ENCODE results near the gene HFE.

DNA sequence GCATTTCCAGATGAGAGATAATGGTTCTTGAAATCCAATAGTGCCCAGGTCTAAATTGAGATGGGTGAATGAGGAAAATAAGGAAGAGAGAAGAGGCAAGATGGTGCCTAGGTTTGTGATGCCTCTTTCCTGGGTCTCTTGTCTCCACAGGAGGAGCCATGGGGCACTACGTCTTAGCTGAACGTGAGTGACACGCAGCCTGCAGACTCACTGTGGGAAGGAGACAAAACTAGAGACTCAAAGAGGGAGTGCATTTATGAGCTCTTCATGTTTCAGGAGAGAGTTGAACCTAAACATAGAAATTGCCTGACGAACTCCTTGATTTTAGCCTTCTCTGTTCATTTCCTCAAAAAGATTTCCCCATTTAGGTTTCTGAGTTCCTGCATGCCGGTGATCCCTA lies 6.8 kb downstream of the HFE start:
- no peak for TF ChIP-seq EZH2 (IDR thresholded peaks at IDR 0.05)
- no peak for TF ChIP-seq POLR2AphosphoS5 (IDR thresholded peaks at IDR 0.05; ENCODE audit: borderline replicate concordance, low read depth, low read length)
- TF ChIP-seq FOXP2 (optimal IDR thresholded peaks at IDR 0.05; ENCODE audit: control extremely low read depth, extremely low read length, insufficient read depth): no peak
